Measurements from ENCODE around the gene CYB5RL. TPM values are rescaled to one million over a fixed set of nuclear protein-coding genes. Genes with fewer than 3 reads are reported as not detected.
"Not testable (repeated sequence)": the region's sequence is repeated elsewhere in the genome, so short reads cannot be mapped to it uniquely, and the experiment has no call there.

The CYB5RL gene
- 3.3 and 4.7 TPM in 2 replicates for total RNA-seq

- peak; percentile 93 for DNase-seq (ENCODE audit: extremely low read depth, low read depth, low spot score)
These were observed at the start of gene CYB5RL, which contains the start of gene MRPL37 for GRCh38 chr1:54199765-54200518. Gene CYB5RL, minus strand, starts transcription at chr1:54200030. Its CDS starts 4,414 bp downstream, at chr1:54195616. Gene MRPL37, plus strand, starts transcription at chr1:54200167. Its CDS starts 77 bp downstream, at chr1:54200244.

GRCh38 chr1:54248966-54249365 lies 49.1 kb upstream of the CYB5RL start:
- no peak for DNase-seq (ENCODE audit: extremely low read depth, low read depth, low spot score)

- no peak for DNase-seq (ENCODE audit: extremely low read depth, low read depth, low spot score)
These were observed 48.2 kb upstream of the CYB5RL start for GRCh38 chr1:54247863-54248515.

- no peak for DNase-seq (ENCODE audit: extremely low read depth, low read depth, low spot score)
These were observed 46.4 kb upstream of the CYB5RL start for GRCh38 chr1:54246116-54246721.

- DNase-seq (ENCODE audit: extremely low read depth, low read depth, low spot score): no peak
These were observed 45.7 kb upstream of the CYB5RL start for GRCh38 chr1:54245501-54245900.

GRCh38 chr1:54244655-54245054 lies 44.8 kb upstream of the CYB5RL start:
- no peak for DNase-seq (ENCODE audit: extremely low read depth, low read depth, low spot score)

GRCh38 chr1:54243022-54243421 lies 43.2 kb upstream of the CYB5RL start:
- no peak for DNase-seq (ENCODE audit: extremely low read depth, low read depth, low spot score)

GRCh38 chr1:54241364-54241763 lies 41.5 kb upstream of the CYB5RL start:
- DNase-seq (ENCODE audit: extremely low read depth, low read depth, low spot score): no peak

- no peak for DNase-seq (ENCODE audit: extremely low read depth, low read depth, low spot score)
These were observed 41.0 kb upstream of the CYB5RL start for GRCh38 chr1:54240741-54241335.

GRCh38 chr1:54239631-54240031 lies 39.8 kb upstream of the CYB5RL start:
- DNase-seq (ENCODE audit: extremely low read depth, low read depth, low spot score): no peak

GRCh38 chr1:54239035-54239383 lies 39.2 kb upstream of the CYB5RL start:
- DNase-seq (ENCODE audit: extremely low read depth, low read depth, low spot score): no peak

GRCh38 chr1:54238353-54239034 lies 38.7 kb upstream of the CYB5RL start:
- no peak for DNase-seq (ENCODE audit: extremely low read depth, low read depth, low spot score)

- no peak for DNase-seq (ENCODE audit: extremely low read depth, low read depth, low spot score)
These were observed 37.8 kb upstream of the CYB5RL start for GRCh38 chr1:54237586-54237985.

- DNase-seq (ENCODE audit: extremely low read depth, low read depth, low spot score): no peak
These were observed 34.5 kb upstream of the CYB5RL start for GRCh38 chr1:54234284-54234683.

GRCh38 chr1:54233196-54233595 lies 33.4 kb upstream of the CYB5RL start:
- DNase-seq (ENCODE audit: extremely low read depth, low read depth, low spot score): not testable (repeated sequence)

GRCh38 chr1:54230507-54231339 lies 30.9 kb upstream of the CYB5RL start:
- no peak for DNase-seq (ENCODE audit: extremely low read depth, low read depth, low spot score)

GRCh38 chr1:54229281-54229891 lies 29.6 kb upstream of the CYB5RL start:
- no peak for DNase-seq (ENCODE audit: extremely low read depth, low read depth, low spot score)

- no peak for DNase-seq (ENCODE audit: extremely low read depth, low read depth, low spot score)
These were observed 28.8 kb upstream of the CYB5RL start for GRCh38 chr1:54228638-54229079.

- no peak for DNase-seq (ENCODE audit: extremely low read depth, low read depth, low spot score)
These were observed 28.1 kb upstream of the CYB5RL start for GRCh38 chr1:54227891-54228310.
